NCI-H510A (cell line): ENCODE data around the gene PRDM16.

Source experiments
- DNase-seq: peaks from one replicate; lab custom pipeline; 2025; lab: John Stamatoyannopoulos, UW

PRDM16 gene

GRCh38 chr1:3053986-3054385 is 15.0 kb upstream of the PRDM16 start:
- DNase-seq: no peak

GRCh38 chr1:3054474-3054873 is 14.5 kb upstream of the PRDM16 start:
- no peak for DNase-seq

- DNase-seq: no peak
Measured at GRCh38 chr1:3055051-3055450, 14.0 kb upstream of the PRDM16 start.

- DNase-seq: no peak
Measured at GRCh38 chr1:3056641-3057040, 12.4 kb upstream of the PRDM16 start.

- no peak for DNase-seq
Measured at GRCh38 chr1:3058263-3059030, 10.6 kb upstream of the PRDM16 start.

GRCh38 chr1:3060127-3060526 is 8.9 kb upstream of the PRDM16 start:
- DNase-seq: no peak

- no peak for DNase-seq
Measured at GRCh38 chr1:3060601-3061551, 8.1 kb upstream of the PRDM16 start.

- DNase-seq: no peak
Measured at GRCh38 chr1:3061566-3061965, 7.4 kb upstream of the PRDM16 start.

GRCh38 chr1:3061981-3062615 is 6.9 kb upstream of the PRDM16 start:
- DNase-seq: no peak

- DNase-seq: no peak
Measured at GRCh38 chr1:3062616-3063378, 6.2 kb upstream of the PRDM16 start.

GRCh38 chr1:3063379-3064295 is 5.4 kb upstream of the PRDM16 start:
- DNase-seq: no peak

- DNase-seq: no peak
Measured at GRCh38 chr1:3064296-3064850, 4.6 kb upstream of the PRDM16 start.

GRCh38 chr1:3064901-3065300 is 4.1 kb upstream of the PRDM16 start:
- DNase-seq: no peak

GRCh38 chr1:3065396-3065795 is 3.6 kb upstream of the PRDM16 start:
- no peak for DNase-seq

GRCh38 chr1:3065797-3066196 is 3.2 kb upstream of the PRDM16 start:
- DNase-seq: no peak

- DNase-seq: no peak
Measured at GRCh38 chr1:3066250-3066711, 2.7 kb upstream of the PRDM16 start.

GRCh38 chr1:3066826-3067225 is 2.2 kb upstream of the PRDM16 start:
- no peak for DNase-seq

- no peak for DNase-seq
Measured at GRCh38 chr1:3067301-3067670, 1.7 kb upstream of the PRDM16 start.

GRCh38 chr1:3067671-3068563 is 1.1 kb upstream of the PRDM16 start:
- no peak for DNase-seq
